HL-60 (cell line): ENCODE measurements around the gene TMEM132D.

Source experiments
- DNase-seq, 2 experiments: peaks; one replicate each; pipeline ENCODE4 v3.0.0-alpha.2; 2010 to 2020; ENCODE audit warnings: low read depth in 1 of 2, low spot score in 1 of 2
- H3K27ac ChIP-seq: fragments of 250-450 bp; sonication (Bioruptor Pico); replicated peaks from 2 replicates; pipeline ENCODE4 v1.5.1; 2020; ENCODE audit warnings: mild to moderate bottlenecking, moderate library complexity
- H3K27me3 ChIP-seq: fragments of 250-450 bp; sonication (Bioruptor Pico); 2 replicates; pipeline ENCODE4 v1.5.1; 2021; ENCODE audit warnings: mild to moderate bottlenecking, moderate library complexity; ENCODE audit not compliant: insufficient read depth, poor library complexity, severe bottlenecking
- H3K4me3 ChIP-seq: replicated peaks from 2 replicates; pipeline ENCODE4 v1.5.1; 2011; ENCODE audit warnings: mild to moderate bottlenecking, control low read depth, low read length; ENCODE audit not compliant: insufficient read depth
- CTCF ChIP-seq: IDR thresholded peaks from one replicate; pipeline ENCODE4 v1.5.1; 2011; ENCODE audit warnings: low read length, control low read depth, inconsistent platforms; ENCODE audit not compliant: insufficient read depth
- GABPA ChIP-seq: IDR thresholded peaks from 2 replicates; pipeline ENCODE4 v1.6.1; 2012; ENCODE audit warnings: low read depth
- POLR2AphosphoS5 ChIP-seq: IDR thresholded peaks from 2 replicates; pipeline ENCODE4 v1.6.1; 2012; ENCODE audit warnings: low read depth
- REST ChIP-seq: IDR thresholded peaks from 2 replicates; pipeline ENCODE4 v1.6.1; 2012; ENCODE audit warnings: low read depth; ENCODE audit not compliant: insufficient replicate concordance
- SPI1 ChIP-seq: IDR thresholded peaks from 2 replicates; pipeline ENCODE4 v1.6.1; 2012; ENCODE audit warnings: low read depth, mild to moderate bottlenecking, borderline replicate concordance

The TMEM132D gene

GRCh38 chr12:129885287-129885686 lies 18.5 kb downstream of the TMEM132D start:
- DNase-seq = no peak
- TF ChIP-seq CTCF = no peak
- no peak for TF ChIP-seq SPI1
- no peak for TF ChIP-seq POLR2AphosphoS5
- no peak for TF ChIP-seq GABPA
- TF ChIP-seq REST = no peak
- no peaks in the 10 kb centered on the region for H3K27me3 ChIP-seq
- no peak overlapping the region for H3K4me3 ChIP-seq
- no peak overlapping the region for H3K27ac ChIP-seq

GRCh38 chr12:129877411-129877810 lies 26.4 kb downstream of the TMEM132D start:
- TF ChIP-seq SPI1 (no peak), GABPA (no peak), CTCF (no peak), REST (no peak), POLR2AphosphoS5 (no peak)
- DNase-seq = no peak
- H3K4me3 ChIP-seq = no peak overlapping the region
- no peaks in the 10 kb centered on the region for H3K27me3 ChIP-seq
- H3K27ac ChIP-seq = no peak overlapping the region

GRCh38 chr12:129873833-129874208 lies 30.0 kb downstream of the TMEM132D start:
- Histone ChIP-seq H3K27me3 (no peaks in the 10 kb centered on the region), H3K27ac (no peak overlapping the region), H3K4me3 (no peak overlapping the region)
- no peak for DNase-seq
- TF ChIP-seq CTCF = no peak
- no peak for TF ChIP-seq SPI1
- no peak for TF ChIP-seq POLR2AphosphoS5
- no peak for TF ChIP-seq REST
- TF ChIP-seq GABPA = no peak
